Measurements from ENCODE around the gene NUTM2G.

GRCh38 chr9:96892131-96892530 is 36.5 kb upstream of the NUTM2G start:
- TF ChIP-seq CTCF (conservative IDR thresholded peaks at IDR 0.05) (no peak), ZFX (IDR thresholded peaks at IDR 0.05) (no peak)

All from C4-2B (cell line).